Endothelial cell of umbilical vein (primary cell): ENCODE measurements around the gene MED7. TPM values are rescaled to one million over a fixed set of nuclear protein-coding genes. Genes with fewer than 3 reads are reported as not detected.

Experiments
- BruUV-seq: library from RNA; stranded (reverse); fragments of 400-500 nt; replicated peaks from 2 replicates; lab custom pipeline; 2021; lab: Mats Ljungman, UMichigan
- CTCF ChIA-PET: fragments of 300-600, 350-600 bp; sonication (Branson Sonifier 250); formaldehyde crosslinking; loops from one replicate; lab custom pipeline; 2021; ENCODE audit warnings: antibody characterized with exemption, inconsistent platforms; lab: Charles Lee
- POLR2A ChIA-PET: fragments of 300-600, 350-600 bp; sonication (Branson Sonifier 250); formaldehyde crosslinking; loops from one replicate; lab custom pipeline; 2021; ENCODE audit warnings: antibody characterized with exemption, inconsistent platforms; lab: Charles Lee
- DNase-seq: peaks from one replicate; pipeline ENCODE4 v3.0.0-alpha.2; 2011; ENCODE audit warnings: low read depth, low spot score
- FAIRE-seq: peaks from 2 replicates; lab custom pipeline; 2011; peaks lifted over from hg19 to GRCh38; lab: Jason Lieb, UNC
- H2AFZ ChIP-seq: 2 replicates; pipeline ENCODE4 v1.6.0; 2012; ENCODE audit warnings: low read depth, low read length, control low read depth, inconsistent platforms
- H3K27ac ChIP-seq: 2 replicates; pipeline ENCODE4 v1.5.1; 2011; ENCODE audit warnings: low read depth, mild to moderate bottlenecking, control low read depth, low read length, moderate library complexity; ENCODE audit not compliant: insufficient read depth
- H3K27me3 ChIP-seq, 2 experiments: 2 replicates each; pipeline versions ENCODE4 v1.6.0 to v1.6.1; 2011; ENCODE audit warnings: low read length in 2 of 2, mixed read lengths in 1 of 2; ENCODE audit not compliant: control insufficient read depth in 2 of 2, insufficient read depth in 2 of 2
- H3K36me3 ChIP-seq, 2 experiments: 2 replicates in 1 of 2; 3 replicates in 1 of 2; pipeline ENCODE4 v1.5.1; 2011; ENCODE audit warnings: low read length in 2 of 2, mild to moderate bottlenecking in 1 of 2, moderate library complexity in 1 of 2; ENCODE audit not compliant: control insufficient read depth in 2 of 2, insufficient read depth in 2 of 2; ENCODE audit errors: extremely low read depth in 1 of 2
- H3K4me1 ChIP-seq: 3 replicates; pipeline ENCODE4 v1.5.1; 2011; ENCODE audit warnings: mild to moderate bottlenecking, low read length; ENCODE audit not compliant: control insufficient read depth, insufficient read depth; ENCODE audit errors: extremely low read depth
- H3K4me2 ChIP-seq: 2 replicates; pipeline ENCODE4 v1.6.1; 2011; ENCODE audit warnings: low read length, control low read depth, mixed read lengths; ENCODE audit not compliant: insufficient read depth
- H3K4me3 ChIP-seq, 3 experiments: fragments of 200-600 bp in 1 of 3; sonication (generic), shearing (Covaris generic) in 1 of 3; replicated peaks in 1 of 3; 2 replicates each; pipeline ENCODE4 v1.5.1; 2011 to 2016; ENCODE audit warnings: control low read depth in 3 of 3, low read length in 3 of 3, mild to moderate bottlenecking in 2 of 3, inconsistent platforms in 1 of 3, low read depth in 1 of 3, moderate library complexity in 1 of 3; ENCODE audit not compliant: insufficient read depth in 1 of 3
- H3K79me2 ChIP-seq: 2 replicates; pipeline ENCODE4 v1.6.0; 2012; ENCODE audit warnings: low read length, inconsistent platforms; ENCODE audit not compliant: control insufficient read depth, insufficient read depth
- H3K9ac ChIP-seq: replicated peaks from 2 replicates; pipeline ENCODE3; 2011; ENCODE audit warnings: low read length, control low read depth; ENCODE audit not compliant: insufficient read depth; ENCODE audit errors: extremely low read depth
- H3K9me1 ChIP-seq: replicated peaks from 3 replicates; pipeline ENCODE4 v1.6.0; 2011; ENCODE audit warnings: mild to moderate bottlenecking, low read length; ENCODE audit not compliant: control insufficient read depth, insufficient read depth; ENCODE audit errors: extremely low read depth
- H3K9me3 ChIP-seq: replicated peaks from 2 replicates; pipeline ENCODE4 v1.5.1; 2012; ENCODE audit warnings: low read length, inconsistent platforms; ENCODE audit not compliant: control insufficient read depth, insufficient read depth
- H4K20me1 ChIP-seq: replicated peaks from 2 replicates; pipeline ENCODE3; 2011; ENCODE audit warnings: mild to moderate bottlenecking, low read length; ENCODE audit not compliant: control insufficient read depth, insufficient read depth; ENCODE audit errors: extremely low read depth
- EZH2 ChIP-seq: IDR thresholded peaks from 2 replicates; pipeline ENCODE4 v1.6.1; 2012; ENCODE audit warnings: borderline replicate concordance, low read depth, mild to moderate bottlenecking, moderate library complexity, low read length, inconsistent platforms; ENCODE audit not compliant: severe bottlenecking
- FOS ChIP-seq: IDR thresholded peaks from 2 replicates; pipeline ENCODE4 v1.6.1; 2011; ENCODE audit warnings: mild to moderate bottlenecking, low read length, moderate library complexity, borderline replicate concordance; ENCODE audit not compliant: insufficient read depth
- GATA2 ChIP-seq: IDR thresholded peaks from 2 replicates; pipeline ENCODE4 v1.7.0; 2011; ENCODE audit warnings: low read depth, mild to moderate bottlenecking, moderate library complexity, mixed read lengths, low read length; ENCODE audit not compliant: insufficient read length, insufficient read depth
- MAX ChIP-seq: IDR thresholded peaks from 2 replicates; pipeline ENCODE4 v1.6.1; 2011; ENCODE audit not compliant: insufficient read depth, insufficient read length
- POLR2A ChIP-seq: IDR thresholded peaks from 2 replicates; pipeline ENCODE4 v1.6.1; 2012; ENCODE audit warnings: low read depth, mild to moderate bottlenecking, control low read depth, low read length
- POLR2AphosphoS5 ChIP-seq: IDR thresholded peaks from 2 replicates; pipeline ENCODE4 v1.6.1; 2012; ENCODE audit warnings: low read depth, mild to moderate bottlenecking, control low read depth, low read length, moderate library complexity; ENCODE audit not compliant: insufficient read depth
- dilution Hi-C: fragments of 300-500 bp; cut with MboI; formaldehyde crosslinking; loops from one replicate; pipeline ENCODE4 v1.15.0; 2019; ENCODE audit warnings: low sequenced_read_pairs; ENCODE audit not compliant: extremely low pct_ligation_motif_present
- intact Hi-C: fragments of 100-400 bp; cut with micrococcal nuclease; formaldehyde crosslinking; loops from one replicate; pipeline ENCODE4 v1.10.0; 2022
- polyA plus RNA-seq, 4 experiments: library from polyadenylated mRNA; depleted of rRNA in 3 of 4; stranded (reverse) in 3 of 4; unstranded in 1 of 4; fragments of >200 nt; gene quantifications; 2 replicates each; pipeline versions ENCODE4 v1.2.1 to v1.2.3, GENCODE V29; 2011 to 2012; ENCODE audit warnings: missing spikeins in 1 of 4
- total RNA-seq: library from RNA; stranded (reverse); gene quantifications from 2 replicates; pipeline ENCODE4 v1.2.3, GENCODE V29; 2021
- TF ChIP-seq, protein P1 (sequence below), 2 donors: IDR thresholded peaks; 1 replicate in 1 of 2; 2 replicates in 1 of 2; pipeline ENCODE4 v1.5.1; 2011; ENCODE audit warnings: low read length in 2 of 2, mild to moderate bottlenecking in 2 of 2, moderate library complexity in 2 of 2, control low read depth in 1 of 2, inconsistent platforms in 1 of 2, low read depth in 1 of 2; ENCODE audit not compliant: insufficient read depth in 1 of 2; ENCODE audit errors: extremely low read depth in 1 of 2

Gene MED7
- total and polyA plus RNA-seq, 2 donors (not counting 3 experiments of a cell fraction or from before 2014, with no cell fraction given), result 4.3 to 9.2 TPM

DNA sequence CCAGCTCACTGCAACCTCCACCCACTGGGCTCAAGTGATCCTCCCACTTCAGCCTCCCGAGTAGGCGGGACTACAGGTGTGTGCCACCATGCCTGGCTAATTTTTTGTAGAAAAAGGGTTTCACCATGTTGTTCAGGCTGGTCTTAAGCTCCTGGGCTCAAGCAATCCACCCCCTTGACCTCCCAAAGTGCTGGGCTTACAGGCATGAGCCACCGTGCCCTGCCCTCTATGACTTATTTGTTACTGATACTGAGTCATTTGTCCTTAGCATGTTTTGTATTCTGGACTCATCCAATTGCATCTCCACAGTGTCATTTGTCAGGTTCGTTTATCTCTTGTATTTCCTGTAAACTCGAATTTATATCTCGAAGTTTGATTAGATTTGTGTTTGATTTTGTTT is 35.3 kb upstream of the MED7 start:
- H2AFZ ChIP-seq, result no peak overlapping the region
- no peak overlapping the region for H3K9ac ChIP-seq
- no peaks in the 10 kb centered on the region for H4K20me1 ChIP-seq
- FAIRE-seq (no peak), DNase-seq (no peak)
- H3K4me1 ChIP-seq, result no peaks in the 10 kb centered on the region
- H3K4me3 ChIP-seq, result no peak overlapping the region
- ChIA-PET POLR2A (no interaction called here), CTCF (no interaction called here)
- no peak overlapping the region for H3K27ac ChIP-seq
- no peaks in the 10 kb centered on the region for H3K36me3 ChIP-seq
- no peaks in the 10 kb centered on the region for H3K9me3 ChIP-seq
- BruUV-seq, result no TSS peak
- dilution Hi-C loops (no loop called here), intact Hi-C loops (no loop called here)
- TF ChIP-seq EZH2 (no peak), MAX (no peak), POLR2AphosphoS5 (no peak), FOS (no peak), GATA2 (no peak), POLR2A (no peak)
- TF ChIP-seq, protein P1, sequence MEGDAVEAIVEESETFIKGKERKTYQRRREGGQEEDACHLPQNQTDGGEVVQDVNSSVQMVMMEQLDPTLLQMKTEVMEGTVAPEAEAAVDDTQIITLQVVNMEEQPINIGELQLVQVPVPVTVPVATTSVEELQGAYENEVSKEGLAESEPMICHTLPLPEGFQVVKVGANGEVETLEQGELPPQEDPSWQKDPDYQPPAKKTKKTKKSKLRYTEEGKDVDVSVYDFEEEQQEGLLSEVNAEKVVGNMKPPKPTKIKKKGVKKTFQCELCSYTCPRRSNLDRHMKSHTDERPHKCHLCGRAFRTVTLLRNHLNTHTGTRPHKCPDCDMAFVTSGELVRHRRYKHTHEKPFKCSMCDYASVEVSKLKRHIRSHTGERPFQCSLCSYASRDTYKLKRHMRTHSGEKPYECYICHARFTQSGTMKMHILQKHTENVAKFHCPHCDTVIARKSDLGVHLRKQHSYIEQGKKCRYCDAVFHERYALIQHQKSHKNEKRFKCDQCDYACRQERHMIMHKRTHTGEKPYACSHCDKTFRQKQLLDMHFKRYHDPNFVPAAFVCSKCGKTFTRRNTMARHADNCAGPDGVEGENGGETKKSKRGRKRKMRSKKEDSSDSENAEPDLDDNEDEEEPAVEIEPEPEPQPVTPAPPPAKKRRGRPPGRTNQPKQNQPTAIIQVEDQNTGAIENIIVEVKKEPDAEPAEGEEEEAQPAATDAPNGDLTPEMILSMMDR (IDR thresholded peaks at IDR 0.05; ENCODE audit: extremely low read depth in 1 of 2, insufficient read depth in 1 of 2, low read depth in 1 of 2, low read length in 2 of 2), result no peak
- H3K9me1 ChIP-seq, result no peaks in the 10 kb centered on the region
- no peak overlapping the region for H3K4me2 ChIP-seq
- no peaks in the 10 kb centered on the region for H3K79me2 ChIP-seq
- H3K27me3 ChIP-seq, result no peaks in the 10 kb centered on the region
